HL-60 (cell line): ENCODE data around the gene LYPD4.
A peak's percentile ranks its signal among the peaks of the same experiment; 100 is the strongest.

Source experiments
- GABPA ChIP-seq: IDR thresholded peaks from 2 replicates; pipeline ENCODE4 v1.6.1; 2012; ENCODE audit warnings: low read depth
- POLR2AphosphoS5 ChIP-seq: IDR thresholded peaks from 2 replicates; pipeline ENCODE4 v1.6.1; 2012; ENCODE audit warnings: low read depth
- SPI1 ChIP-seq: IDR thresholded peaks from 2 replicates; pipeline ENCODE4 v1.6.1; 2012; ENCODE audit warnings: low read depth, mild to moderate bottlenecking, borderline replicate concordance
- TF ChIP-seq, protein P1 (sequence below): IDR thresholded peaks from one replicate; pipeline ENCODE4 v1.5.1; 2011; ENCODE audit warnings: low read length, control low read depth, inconsistent platforms; ENCODE audit not compliant: insufficient read depth
- TF ChIP-seq, protein P2 (sequence below): IDR thresholded peaks from 2 replicates; pipeline ENCODE4 v1.6.1; 2012; ENCODE audit warnings: low read depth; ENCODE audit not compliant: insufficient replicate concordance

DNA sequence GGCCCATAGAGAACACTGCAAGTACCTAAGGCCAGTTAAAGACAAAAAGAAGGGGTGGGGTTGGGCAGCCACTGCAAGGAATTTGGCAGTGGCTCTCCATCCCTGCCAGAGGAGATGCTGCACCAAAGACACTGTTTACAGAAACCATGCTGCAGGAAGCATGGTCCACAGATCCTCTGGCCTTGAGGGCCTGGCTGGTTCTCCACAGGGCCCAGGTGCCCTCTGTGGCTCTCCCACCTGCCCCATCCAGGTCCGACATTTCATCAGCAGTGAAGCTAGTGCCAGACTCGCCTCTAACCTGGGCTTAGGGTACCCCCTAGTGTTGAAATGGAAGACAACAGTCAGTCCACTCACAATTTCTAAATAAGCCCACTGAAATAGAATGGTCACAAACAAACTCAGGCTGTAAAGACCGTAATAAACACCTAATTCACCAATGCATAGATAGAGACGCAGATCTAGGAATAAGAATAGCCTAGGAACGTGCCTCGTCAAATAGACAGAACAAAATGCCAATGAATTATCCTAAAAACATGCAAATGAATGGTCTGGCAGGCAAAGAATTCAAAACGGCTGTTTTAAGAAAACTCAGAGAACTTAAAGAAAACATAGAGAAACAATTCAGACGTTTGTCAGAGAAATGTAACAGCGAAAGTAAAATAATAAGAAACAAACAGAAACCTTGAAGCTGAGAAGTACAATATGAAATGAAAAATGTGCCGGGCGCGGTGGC, 23.3 kb downstream of the LYPD4 start:
- TF ChIP-seq POLR2AphosphoS5 (no peak), SPI1 (no peak), GABPA (no peak)
- TF ChIP-seq, protein P1, sequence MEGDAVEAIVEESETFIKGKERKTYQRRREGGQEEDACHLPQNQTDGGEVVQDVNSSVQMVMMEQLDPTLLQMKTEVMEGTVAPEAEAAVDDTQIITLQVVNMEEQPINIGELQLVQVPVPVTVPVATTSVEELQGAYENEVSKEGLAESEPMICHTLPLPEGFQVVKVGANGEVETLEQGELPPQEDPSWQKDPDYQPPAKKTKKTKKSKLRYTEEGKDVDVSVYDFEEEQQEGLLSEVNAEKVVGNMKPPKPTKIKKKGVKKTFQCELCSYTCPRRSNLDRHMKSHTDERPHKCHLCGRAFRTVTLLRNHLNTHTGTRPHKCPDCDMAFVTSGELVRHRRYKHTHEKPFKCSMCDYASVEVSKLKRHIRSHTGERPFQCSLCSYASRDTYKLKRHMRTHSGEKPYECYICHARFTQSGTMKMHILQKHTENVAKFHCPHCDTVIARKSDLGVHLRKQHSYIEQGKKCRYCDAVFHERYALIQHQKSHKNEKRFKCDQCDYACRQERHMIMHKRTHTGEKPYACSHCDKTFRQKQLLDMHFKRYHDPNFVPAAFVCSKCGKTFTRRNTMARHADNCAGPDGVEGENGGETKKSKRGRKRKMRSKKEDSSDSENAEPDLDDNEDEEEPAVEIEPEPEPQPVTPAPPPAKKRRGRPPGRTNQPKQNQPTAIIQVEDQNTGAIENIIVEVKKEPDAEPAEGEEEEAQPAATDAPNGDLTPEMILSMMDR, result peak; percentile 63
- TF ChIP-seq, protein P2, sequence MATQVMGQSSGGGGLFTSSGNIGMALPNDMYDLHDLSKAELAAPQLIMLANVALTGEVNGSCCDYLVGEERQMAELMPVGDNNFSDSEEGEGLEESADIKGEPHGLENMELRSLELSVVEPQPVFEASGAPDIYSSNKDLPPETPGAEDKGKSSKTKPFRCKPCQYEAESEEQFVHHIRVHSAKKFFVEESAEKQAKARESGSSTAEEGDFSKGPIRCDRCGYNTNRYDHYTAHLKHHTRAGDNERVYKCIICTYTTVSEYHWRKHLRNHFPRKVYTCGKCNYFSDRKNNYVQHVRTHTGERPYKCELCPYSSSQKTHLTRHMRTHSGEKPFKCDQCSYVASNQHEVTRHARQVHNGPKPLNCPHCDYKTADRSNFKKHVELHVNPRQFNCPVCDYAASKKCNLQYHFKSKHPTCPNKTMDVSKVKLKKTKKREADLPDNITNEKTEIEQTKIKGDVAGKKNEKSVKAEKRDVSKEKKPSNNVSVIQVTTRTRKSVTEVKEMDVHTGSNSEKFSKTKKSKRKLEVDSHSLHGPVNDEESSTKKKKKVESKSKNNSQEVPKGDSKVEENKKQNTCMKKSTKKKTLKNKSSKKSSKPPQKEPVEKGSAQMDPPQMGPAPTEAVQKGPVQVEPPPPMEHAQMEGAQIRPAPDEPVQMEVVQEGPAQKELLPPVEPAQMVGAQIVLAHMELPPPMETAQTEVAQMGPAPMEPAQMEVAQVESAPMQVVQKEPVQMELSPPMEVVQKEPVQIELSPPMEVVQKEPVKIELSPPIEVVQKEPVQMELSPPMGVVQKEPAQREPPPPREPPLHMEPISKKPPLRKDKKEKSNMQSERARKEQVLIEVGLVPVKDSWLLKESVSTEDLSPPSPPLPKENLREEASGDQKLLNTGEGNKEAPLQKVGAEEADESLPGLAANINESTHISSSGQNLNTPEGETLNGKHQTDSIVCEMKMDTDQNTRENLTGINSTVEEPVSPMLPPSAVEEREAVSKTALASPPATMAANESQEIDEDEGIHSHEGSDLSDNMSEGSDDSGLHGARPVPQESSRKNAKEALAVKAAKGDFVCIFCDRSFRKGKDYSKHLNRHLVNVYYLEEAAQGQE, result no peak
